ENCODE data around the gene PDSS2. TPM values are rescaled to one million over a fixed set of nuclear protein-coding genes. Genes with fewer than 3 reads are reported as not detected.

The PDSS2 gene
- polyA plus RNA-seq, 3 donors, result 10.1 to 13.9 (median 13.3) TPM

- intact Hi-C loops (cut with micrococcal nuclease), result no loop called here
- Histone ChIP-seq H3K79me2 (ENCODE audit: insufficient read depth, low read length) (peaks cover 2% of the 10 kb centered on the region), H3K27ac (ENCODE audit: low read depth in 1 of 2, low read length in 2 of 2) (no peak overlapping the region), H3K36me3 (replicated peaks in 1 of 2; ENCODE audit: control insufficient read depth in 1 of 2, insufficient read depth in 2 of 2, low read length in 2 of 2) (peaks cover 0 to 14% of the 10 kb centered on the region in 2 donors), H3K9me3 (replicated peaks in 1 of 2; ENCODE audit: control insufficient read depth in 1 of 2, insufficient read depth in 1 of 2, low read length in 2 of 2) (peaks cover 13 to 16% of the 10 kb centered on the region in 2 donors), H3K27me3 (ENCODE audit: control insufficient read depth in 2 of 2, insufficient read depth in 2 of 2, low read length in 2 of 2) (no peaks in the 10 kb centered on the region), H3K4me2 (replicated peaks; ENCODE audit: extremely low read depth, low read length, poor library complexity, severe bottlenecking) (no peak overlapping the region), H3K4me1 (ENCODE audit: control insufficient read depth in 1 of 2, insufficient read depth in 2 of 2, low read length in 2 of 2) (no peaks in the 10 kb centered on the region), H3K9ac (ENCODE audit: insufficient read depth, low read length, poor library complexity, severe bottlenecking) (no peak overlapping the region), H3K4me3 (replicated peaks in 1 of 3; ENCODE audit: low read depth in 2 of 3, low read length in 3 of 3) (no peak overlapping the region), H2AFZ (ENCODE audit: insufficient read depth, low read depth, low read length, poor library complexity, severe bottlenecking) (no peak overlapping the region), H4K20me1 (ENCODE audit: insufficient read depth, low read length) (no peaks in the 10 kb centered on the region)
- Mint-ChIP-seq H3K27me3 (ENCODE audit: low read depth in 3 of 3) (peaks cover 0 to 3% (median 0%) of the 10 kb centered on the region in 3 donors), H3K27ac (no peak overlapping the region), H3K9me3 (peaks cover 17 to 27% (median 24%) of the 10 kb centered on the region in 7 donors), H3K4me1 (no peaks in the 10 kb centered on the region), H3K4me3 (no peak overlapping the region), H3K36me3 (peaks cover 12 to 25% of the 10 kb centered on the region in 2 donors)
- no peak for DNase-seq
- no peak for TF ChIP-seq CTCF (IDR thresholded peaks at IDR 0.05)
- WGBS (ENCODE audit: insufficient coverage), result no CpG with 5 or more reads among the region's 1 CpG
Measured at GRCh38 chr6:107423474-107423990, 35.8 kb downstream of the PDSS2 start.

DNA sequence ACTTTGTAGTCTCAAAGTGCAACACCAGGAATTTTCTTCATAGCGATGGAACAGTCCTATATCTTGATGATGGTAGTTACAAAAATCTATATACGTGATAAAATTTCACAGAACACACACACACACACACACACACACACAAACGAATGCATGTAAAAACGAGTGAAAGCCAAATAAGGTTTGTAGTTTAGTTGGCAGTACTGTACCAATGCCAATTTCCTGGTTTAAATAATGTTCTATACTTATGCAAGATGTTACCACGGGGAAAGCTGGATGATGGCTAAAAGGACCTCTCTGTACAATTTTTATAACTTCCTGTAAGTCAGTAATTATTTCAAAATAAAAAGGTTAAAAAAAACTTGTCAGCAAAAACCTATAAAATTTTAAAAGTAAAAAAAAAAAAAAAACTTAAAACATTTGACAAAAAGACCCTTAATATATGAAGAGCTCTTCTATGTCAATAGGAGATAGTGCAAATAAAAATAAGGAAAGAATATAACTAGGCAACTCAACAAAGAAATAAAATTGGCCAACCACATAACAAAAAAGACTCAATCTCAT, 37.6 kb downstream of the PDSS2 start:
- Histone ChIP-seq H3K9me3 (replicated peaks in 1 of 2; ENCODE audit: control insufficient read depth in 1 of 2, insufficient read depth in 1 of 2, low read length in 2 of 2) (peaks cover 10% of the 10 kb centered on the region in 2 donors), H2AFZ (ENCODE audit: insufficient read depth, low read depth, low read length, poor library complexity, severe bottlenecking) (no peak overlapping the region), H3K4me3 (replicated peaks in 1 of 3; ENCODE audit: low read depth in 2 of 3, low read length in 3 of 3) (no peak overlapping the region), H3K36me3 (replicated peaks in 1 of 2; ENCODE audit: control insufficient read depth in 1 of 2, insufficient read depth in 2 of 2, low read length in 2 of 2) (peaks cover 0 to 8% of the 10 kb centered on the region in 2 donors), H4K20me1 (ENCODE audit: insufficient read depth, low read length) (no peaks in the 10 kb centered on the region), H3K4me2 (replicated peaks; ENCODE audit: extremely low read depth, low read length, poor library complexity, severe bottlenecking) (no peak overlapping the region), H3K27me3 (ENCODE audit: control insufficient read depth in 2 of 2, insufficient read depth in 2 of 2, low read length in 2 of 2) (no peaks in the 10 kb centered on the region), H3K4me1 (ENCODE audit: control insufficient read depth in 1 of 2, insufficient read depth in 2 of 2, low read length in 2 of 2) (no peaks in the 10 kb centered on the region), H3K9ac (ENCODE audit: insufficient read depth, low read length, poor library complexity, severe bottlenecking) (no peak overlapping the region), H3K79me2 (ENCODE audit: insufficient read depth, low read length) (peaks cover 2% of the 10 kb centered on the region), H3K27ac (ENCODE audit: low read depth in 1 of 2, low read length in 2 of 2) (no peak overlapping the region)
- no peak for TF ChIP-seq CTCF (IDR thresholded peaks at IDR 0.05)
- no peak overlapping the region for H3K4me3 Mint-ChIP-seq
- H3K9me3 Mint-ChIP-seq, result peaks cover 13 to 20% (median 18%) of the 10 kb centered on the region in 7 donors
- no peak overlapping the region for H3K27ac Mint-ChIP-seq
- peaks cover 2% of the 10 kb centered on the region for H3K4me1 Mint-ChIP-seq
- peaks cover 8 to 18% of the 10 kb centered on the region in 2 donors for H3K36me3 Mint-ChIP-seq
- DNase-seq, result no peak
- intact Hi-C loops (cut with micrococcal nuclease), result no loop called here
- peaks cover 0 to 3% (median 0%) of the 10 kb centered on the region in 3 donors for H3K27me3 Mint-ChIP-seq (ENCODE audit: low read depth in 3 of 3)
- WGBS (ENCODE audit: insufficient coverage), result no CpG with 5 or more reads among the region's 5 CpGs
